HG03342 (cell line): ENCODE results near the gene PRKCA.
"Not testable (repeated sequence)": the region's sequence is repeated elsewhere in the genome, so short reads cannot be mapped to it uniquely, and the experiment has no call there.

Source experiments
- ATAC-seq: cut with Tn5 transposase; IDR thresholded peaks from one replicate; pipeline ENCODE4 v1.9.1; 2021; ENCODE audit warnings: mild to moderate bottlenecking, moderate library complexity; ENCODE audit not compliant: unreplicated experiment

PRKCA gene

DNA sequence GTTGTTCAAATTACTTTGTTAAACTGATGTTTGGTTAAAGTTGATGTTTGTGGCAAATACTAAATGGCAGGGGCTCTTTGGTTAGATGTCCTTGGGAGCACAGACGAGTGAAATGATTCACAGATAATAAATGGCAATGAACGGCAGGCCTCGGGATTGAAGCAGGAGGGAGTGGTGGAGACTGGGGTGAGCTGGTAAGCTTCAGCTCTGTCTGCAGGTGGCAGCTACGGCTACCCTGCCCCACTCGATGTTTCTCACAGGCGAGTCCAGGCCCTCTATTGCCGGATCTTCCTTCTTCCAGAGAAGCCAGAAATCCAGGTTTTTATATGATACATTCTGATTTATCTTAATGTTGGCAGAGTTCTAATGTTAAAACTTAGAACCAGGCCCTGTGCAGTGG lies 387.8 kb downstream of the PRKCA start:
- ATAC-seq, result no peak

DNA sequence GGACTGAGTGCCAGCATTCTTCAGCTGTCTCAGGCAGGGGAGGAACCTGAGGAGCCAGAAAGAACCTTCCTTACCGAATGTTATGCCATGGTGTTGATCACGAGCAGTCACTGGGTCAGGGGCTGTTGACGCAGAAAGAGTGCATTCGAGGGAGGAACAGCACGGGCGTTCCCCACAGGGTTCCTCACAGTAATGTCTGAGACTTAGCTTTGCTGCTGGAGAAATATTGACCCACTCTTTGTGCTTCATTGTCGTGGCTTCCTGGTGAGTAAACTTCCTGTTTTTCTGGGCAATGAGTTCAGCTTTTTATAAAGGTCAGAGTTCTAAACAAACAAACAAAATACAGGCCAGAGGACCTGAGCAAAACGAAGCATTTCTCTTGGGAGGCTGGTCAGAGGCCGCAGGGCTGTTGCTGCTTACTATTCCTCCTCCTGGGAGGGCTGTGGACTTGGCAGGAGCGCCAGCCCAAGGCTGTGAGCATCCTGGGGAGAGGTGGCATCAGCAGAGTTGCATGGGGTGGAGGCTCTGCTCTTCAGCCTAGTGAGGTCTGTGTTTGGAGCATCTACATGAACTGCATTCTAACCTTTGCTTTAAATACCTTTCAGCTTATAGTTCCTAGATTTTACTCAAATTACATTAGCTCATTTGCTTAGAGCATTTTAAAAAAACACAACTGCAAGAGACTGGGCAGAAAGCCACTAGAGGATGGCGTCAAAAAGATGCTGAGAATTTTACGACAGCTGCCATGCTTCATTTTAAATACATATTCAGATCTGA lies 389.4 kb downstream of the PRKCA start:
- ATAC-seq, result no peak

DNA sequence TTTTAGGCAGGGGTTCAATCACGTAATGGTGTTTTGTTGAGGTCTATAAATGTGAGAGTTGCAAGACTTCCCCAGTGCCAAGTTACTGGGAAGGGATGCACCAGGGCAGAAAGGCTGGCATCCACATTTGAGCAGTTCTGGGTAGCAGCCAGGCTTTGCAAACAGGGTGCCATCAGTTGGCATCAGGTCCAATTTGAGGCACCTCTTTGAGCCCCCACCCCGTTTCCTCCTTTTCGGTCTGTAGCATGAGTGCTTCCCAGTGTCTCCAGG lies 389.9 kb downstream of the PRKCA start:
- ATAC-seq, result no peak

DNA sequence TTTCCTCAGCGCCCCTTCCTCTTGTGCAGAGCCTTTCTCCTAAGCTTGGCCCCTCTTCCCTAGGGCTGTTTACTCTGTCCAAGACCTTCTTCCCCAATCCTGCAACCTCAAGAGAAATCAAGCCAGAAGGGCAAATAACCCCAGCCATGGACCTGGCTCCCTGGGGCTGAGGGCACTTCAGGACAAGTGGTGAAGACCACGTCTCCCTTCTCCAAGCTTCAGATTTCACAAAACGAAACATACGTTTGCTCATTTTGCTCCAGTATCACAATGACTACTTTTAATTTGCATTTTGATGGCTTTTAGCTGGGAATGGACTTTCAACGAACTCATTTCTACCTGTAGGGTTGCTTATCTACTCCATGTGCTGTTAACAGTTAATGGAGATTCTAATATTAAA lies 392.7 kb downstream of the PRKCA start:
- ATAC-seq, result no peak

DNA sequence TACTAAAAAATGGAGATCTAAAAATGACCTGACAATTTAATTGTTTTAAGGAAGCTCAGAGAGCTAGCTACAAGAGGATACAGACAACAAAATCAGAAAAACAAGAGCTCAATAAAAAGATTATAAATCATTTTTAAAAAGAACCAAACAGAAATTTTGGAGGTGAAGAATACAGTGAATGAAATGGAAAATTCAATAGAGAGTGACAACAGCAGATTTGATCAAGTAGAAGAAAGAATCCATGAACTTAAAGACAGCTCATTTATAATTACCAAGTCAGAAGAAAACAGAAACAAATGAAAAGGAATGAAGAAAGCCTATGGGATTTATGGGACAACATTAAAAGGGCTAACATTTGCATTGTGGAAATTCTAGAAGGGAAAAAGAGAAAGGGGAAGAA lies 395.9 kb downstream of the PRKCA start:
- ATAC-seq, result no peak

DNA sequence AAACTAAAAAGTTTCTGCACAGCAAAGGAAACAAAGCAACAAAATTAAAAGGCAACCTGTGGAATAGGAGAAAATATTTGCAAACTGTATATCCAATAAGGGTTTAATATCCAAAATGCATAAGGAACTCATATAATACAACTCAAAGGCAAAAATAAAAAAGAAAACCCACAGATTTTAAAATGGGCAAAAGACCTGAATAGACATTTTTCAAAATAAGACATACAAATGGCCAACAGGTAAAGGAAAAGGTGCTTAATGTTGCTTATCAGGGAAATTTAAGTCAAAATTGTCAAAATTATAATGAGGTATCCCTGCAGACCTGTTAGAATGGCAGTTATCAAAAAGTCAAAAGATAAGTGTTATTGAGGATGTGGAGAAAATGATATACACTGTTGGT lies 399.0 kb downstream of the PRKCA start:
- no peak for ATAC-seq

DNA sequence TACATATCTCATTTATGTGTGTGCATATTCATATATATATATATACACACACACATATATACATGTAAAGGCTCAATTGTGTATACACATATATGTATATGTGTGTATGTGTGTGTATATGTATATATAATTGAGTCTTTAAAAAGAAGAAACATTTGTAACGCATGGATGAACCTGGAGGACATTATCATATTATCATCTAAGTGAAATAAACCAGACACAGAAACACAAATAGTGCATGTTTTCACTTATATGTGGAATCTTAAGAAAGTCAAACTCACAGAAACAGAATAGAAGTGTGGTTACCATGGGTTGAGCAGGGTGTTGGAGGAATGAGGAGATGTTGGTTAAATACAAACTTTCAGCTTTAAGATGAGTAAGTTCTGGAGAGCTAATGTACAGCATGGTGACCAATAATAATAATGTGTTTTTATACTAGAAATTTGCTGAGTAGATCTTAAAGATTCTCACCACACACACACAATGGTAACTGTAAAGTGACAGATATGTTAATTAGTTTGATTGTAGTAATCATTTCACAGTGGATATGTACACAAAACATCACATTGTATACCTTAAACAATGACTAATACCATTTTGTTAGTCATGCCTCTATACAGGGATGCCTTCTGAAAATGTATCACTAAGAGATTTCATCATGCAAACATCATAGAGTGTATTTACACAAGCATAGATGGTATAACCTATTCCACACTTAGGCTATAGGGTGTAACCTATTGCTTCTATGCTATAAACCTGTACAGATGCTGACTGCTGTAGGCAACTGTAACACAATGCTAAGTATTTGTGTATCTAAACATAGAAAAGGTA lies 399.9 kb downstream of the PRKCA start:
- ATAC-seq, result no peak

DNA sequence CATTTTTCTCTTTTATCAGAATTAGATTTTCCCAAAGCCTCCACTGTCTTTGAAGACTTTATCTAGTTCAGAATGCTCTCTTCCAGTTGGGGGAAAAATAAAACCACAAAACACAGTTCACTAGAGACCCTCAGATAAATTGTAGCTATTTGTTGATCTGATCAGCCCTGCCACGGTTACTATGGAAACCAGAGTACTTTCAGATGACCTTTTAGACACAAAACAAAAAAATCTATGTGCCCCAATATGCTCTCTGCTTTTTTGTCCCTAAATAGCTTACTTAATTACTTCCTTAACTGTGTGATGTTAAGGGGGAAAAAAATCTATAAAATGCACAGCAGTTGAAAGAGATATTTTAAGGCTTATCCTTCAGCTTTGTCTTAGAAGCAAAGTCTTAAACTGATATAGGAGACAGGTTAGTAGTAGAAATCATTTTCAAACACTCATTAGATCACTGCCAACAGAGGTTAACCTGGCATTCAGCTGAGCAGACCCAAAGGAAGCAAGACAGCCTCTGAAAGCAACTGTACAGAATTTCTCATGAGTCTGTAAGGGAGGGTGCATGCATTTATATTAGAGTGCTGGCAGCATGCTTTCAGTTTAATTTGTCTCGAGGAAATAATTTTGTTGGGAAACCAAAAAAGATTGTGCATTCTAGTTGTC lies 402.6 kb downstream of the PRKCA start:
- ATAC-seq, result peak; percentile 15

DNA sequence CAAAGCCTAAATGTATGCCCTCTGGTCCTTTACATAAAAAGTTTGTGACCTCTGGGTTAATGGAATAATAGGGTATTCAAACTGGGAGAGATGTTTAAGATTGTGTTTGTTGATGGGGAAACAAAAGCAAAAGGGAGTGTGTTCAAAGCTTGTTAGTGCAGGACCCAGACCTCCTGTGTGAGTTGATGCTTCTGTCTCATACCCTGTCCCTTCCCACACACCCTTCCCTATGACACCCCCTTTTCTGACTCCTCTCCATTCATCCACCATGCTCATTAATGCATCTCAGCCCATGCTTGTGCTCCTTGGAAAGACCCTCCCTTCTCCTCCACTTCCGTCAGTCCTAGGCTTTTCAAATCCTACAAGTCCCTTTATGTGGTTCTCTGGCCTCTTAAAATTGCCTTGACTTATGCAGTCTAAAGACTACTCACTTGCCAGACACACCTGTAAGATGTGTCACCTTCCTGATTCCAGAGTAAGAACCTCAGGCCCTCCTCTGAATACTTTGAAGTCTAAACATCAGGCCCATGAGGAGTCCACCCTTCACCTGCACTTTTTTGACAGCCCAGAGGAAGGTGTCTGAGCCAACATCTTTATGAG lies 404.5 kb downstream of the PRKCA start:
- no peak for ATAC-seq

DNA sequence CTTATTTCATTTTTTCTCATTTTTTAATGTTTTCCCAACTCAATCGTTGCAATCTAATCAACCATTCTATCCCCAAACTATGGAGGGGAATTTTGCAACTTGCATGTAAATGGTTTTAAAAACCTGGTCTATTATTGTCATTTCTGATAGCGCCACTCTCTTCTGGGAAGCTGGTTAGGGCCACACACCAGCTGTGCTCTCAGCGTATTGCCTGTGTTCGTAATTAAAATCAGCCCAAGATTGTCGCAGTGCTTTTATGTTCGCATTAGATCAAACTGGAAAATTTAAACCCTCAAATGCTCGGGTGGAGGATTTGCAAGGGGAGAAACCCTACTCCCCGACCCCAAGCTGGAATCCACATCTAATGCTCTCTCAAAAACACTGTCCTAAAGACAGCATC lies 409.0 kb downstream of the PRKCA start:
- no peak for ATAC-seq

DNA sequence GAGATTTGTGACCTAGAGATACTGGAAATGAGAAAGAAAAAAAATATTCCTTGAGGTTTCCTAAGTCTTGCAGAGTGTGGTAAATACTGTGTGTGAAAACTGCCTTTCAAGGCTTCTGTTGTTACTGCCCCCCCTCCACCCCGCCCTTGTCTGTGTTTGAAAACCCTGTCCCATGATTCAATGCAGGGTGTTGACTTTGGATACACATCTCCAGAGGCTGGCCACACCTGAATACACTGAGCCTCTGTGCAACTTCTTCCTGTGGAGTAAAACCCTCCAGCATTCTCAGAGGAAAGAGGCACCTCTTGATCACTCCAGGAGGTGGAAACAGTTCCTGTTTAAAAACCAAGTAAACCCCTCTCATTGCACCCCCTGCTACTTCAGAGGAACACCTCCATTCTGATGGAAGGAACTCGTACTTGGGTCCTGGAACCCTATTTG lies 409.5 kb downstream of the PRKCA start:
- ATAC-seq, result no peak

DNA sequence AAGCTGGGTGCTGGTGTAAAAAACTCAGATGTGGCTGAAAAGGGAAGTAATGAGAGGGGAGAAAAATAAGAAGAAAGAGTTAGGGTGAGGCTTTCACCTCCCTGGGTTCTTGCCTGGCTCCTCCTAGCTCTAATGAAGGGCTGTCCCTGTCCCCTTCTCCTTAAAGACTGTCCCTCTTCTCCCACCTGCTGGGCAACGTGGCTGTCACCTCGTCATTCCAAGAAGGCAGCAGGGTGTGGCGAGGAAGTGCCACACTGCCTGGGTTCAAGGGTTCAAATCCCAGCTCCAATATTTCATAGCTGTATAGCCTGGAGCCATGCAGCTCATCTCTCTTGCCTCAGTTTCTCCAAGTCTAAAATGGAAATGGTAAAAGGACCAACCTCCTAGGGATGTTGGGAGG lies 410.0 kb downstream of the PRKCA start:
- no peak for ATAC-seq

DNA sequence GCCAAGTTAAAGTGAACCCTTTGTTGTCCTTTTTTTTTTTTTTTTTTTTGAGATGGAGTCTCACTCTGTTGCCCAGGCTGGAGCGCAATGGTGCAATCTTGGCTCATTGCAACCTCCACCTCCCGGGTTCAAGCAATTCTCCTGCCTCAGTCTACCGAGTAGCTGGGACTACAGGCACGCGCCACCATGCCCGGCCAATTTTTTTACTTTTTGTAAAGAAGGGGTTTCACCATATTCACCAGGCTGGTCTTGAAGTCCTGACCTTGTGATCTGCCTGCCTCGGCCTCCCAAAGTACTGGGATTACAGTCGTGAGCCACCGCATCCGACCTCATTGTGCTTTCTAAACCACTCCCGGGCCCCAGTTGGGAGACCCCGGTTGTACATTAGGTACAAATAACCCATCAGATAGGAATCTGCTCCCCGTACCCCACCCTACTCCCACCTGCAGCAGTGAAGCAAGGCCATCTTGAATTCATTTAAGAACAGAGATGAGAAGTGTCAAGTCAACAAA lies 410.7 kb downstream of the PRKCA start:
- ATAC-seq, result not testable (repeated sequence)

DNA sequence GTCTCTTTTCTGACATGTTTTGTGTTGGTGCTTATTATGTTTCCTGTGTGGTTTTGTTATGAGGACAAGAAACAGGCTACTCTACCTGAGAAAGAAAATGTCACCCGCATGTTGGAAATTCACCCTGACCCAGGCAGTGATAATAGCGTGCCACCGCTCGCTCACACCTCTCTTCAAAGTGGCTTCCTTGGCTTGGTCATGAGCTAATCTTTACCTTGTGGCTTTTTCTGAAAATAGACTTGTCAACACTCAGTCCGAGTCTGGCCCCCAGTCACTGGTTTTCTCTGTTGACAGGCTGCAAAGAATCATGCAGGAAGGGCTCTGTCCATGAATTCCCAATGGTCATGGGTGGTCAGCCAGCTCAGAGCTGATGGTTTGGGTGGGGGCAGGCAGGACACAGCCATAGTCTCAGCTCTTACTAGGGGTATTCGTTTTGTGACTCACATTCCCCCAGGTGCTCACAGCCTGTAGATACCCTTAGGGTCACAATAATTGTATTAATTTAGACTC lies 411.2 kb downstream of the PRKCA start:
- ATAC-seq, result peak; percentile 66

DNA sequence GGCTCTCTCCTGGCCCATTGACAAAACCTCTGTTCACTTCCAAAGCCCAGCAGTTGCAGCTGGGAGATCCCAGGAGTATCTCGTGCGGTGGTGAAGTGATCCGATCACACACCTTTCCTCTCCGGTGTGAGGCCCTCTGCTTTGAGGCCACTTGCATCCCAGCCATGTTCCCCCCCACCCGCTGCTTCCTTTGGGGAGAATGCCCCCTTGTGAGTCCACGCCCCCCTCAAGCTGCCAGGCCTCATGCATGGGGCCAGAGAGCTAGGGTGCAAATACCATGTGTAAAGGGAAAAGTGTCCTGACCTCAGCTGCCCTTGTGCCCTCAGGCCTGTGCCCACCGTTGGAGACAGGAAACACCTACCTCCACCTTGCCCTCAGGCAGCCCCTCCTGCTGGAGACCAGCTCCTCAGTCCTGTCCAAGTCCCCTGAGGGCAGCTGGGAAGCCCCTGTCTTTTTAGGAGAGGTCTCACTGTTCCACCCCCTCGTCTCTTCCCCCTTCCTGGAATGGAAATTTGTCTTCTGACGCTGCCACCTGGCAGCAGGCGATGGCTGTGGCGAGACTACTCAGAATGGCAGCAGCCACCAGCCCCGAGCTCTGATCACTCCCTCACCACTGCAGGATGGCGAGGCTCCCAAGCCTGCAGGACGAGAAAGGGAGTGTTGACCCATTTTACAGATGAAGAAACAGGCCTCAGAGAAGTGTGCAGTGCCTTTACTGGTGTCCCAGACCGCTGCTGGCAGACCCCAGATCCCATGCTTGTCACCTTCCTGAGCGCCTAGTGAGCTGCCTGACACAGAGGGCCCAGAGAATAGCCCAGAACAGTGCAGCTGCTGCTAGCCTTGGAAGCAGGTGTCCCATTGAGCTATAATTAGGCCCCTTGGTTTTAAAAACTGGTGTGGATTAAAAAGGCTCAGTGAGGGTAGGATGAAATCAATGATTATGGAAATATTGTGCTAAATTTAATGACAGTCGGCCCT lies 411.9 kb downstream of the PRKCA start:
- no peak for ATAC-seq

DNA sequence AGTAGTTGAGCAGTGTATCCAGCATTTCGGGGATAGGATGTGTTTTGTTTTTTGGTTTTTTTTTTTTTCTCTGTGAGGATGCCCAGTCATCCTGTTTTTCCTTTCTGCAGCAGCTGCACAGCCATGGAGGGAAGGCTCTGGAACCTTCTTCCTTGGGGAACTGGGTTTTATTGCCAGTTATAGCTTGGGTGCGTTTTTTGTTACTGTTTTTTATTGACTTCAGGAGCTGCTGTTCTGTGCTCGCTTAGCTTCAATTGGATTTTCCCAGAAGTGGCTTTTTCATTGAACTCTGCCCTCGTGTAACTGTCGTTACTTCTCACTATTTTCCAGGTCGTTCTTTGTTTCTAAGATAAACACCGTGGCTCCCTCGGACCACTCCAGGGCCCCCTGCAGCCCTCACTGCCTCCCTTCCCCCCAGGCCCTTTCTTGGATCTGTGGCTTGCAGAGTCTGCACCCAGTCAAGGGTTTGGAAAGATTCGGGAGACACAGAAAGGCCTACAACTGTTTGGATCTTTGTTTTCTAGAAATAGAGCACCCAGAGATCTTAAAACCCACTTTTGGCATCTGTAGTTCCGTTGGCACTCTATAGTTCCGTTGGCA lies 412.8 kb downstream of the PRKCA start:
- no peak for ATAC-seq

DNA sequence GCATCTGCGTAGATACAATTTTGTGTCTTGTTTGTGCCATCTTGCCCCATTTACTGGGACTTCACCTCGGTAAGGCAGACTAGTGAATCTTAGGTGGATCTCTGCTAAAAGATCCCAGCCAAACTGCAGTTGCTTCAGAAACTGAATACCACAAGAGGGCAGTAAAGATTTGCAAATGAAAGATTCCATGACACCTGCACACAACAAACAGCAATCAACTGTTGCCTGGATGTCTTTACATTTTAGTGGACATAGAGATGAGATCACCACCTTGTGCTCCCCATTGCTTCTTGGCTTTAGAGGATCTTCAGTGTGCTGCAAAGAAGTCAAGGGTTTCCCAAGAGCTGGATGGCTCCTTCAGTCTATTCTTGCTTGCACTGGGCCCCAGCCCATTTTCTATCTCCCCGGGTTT lies 413.3 kb downstream of the PRKCA start:
- ATAC-seq, result peak; percentile 30

DNA sequence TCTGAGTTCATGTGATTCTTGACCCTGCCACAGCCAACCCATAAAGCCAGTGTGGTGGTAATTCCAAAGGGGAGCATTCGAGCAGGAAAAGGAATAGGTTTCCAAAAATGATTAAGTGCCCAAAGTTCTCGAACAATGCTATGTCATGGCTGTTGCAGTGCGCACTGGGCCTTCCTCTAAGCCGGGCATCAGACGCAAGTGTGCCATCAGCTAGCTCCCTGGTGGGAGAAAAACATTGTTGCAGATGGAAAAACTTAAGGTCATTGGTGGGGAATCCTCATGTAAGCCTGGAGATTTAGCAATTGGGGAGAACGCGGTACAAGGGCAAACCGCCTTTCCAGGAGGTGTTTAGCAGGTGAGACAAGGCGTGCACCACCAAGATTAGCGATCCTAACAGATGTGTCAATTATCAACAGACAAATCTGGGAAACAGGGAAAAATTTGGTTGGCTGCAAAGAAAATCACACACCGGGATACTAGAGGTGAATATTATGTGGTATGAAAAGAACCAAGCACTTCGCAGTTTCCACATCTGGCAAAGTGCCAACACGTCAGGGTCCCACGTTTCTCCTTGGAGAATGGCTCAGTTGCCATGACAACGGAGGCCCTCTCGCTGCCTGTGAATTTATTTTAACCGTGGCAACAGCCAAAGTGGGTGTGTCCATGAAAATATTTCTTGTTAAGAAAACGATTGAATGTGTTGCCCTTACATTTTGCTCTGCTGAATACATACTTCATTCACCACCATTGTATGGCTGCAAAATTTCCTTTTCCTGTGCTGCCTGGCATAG lies 414.0 kb downstream of the PRKCA start:
- no peak for ATAC-seq

DNA sequence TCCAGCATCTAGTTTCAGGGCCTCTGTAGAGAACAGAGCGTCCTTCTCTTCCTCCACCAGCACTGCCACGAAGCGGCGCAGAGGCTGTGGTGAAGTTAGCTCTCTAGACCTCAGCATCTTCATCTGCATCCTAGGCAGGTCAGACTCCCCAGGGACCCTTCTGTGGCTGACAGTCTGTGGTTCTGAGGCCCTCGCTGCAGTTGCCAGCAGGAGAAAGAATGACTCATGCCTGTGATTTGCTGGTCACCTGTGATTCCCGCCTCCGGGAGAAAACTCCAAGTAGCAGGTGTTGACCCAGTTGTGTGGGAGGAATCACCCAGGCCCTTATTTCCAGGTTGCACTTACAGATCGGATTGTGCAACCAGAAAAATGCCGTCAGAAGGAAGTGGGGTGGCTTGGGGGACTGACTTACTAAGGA lies 415.2 kb downstream of the PRKCA start:
- peak; percentile 71 for ATAC-seq
